ENCODE data around the gene PACRG.

The PACRG gene

GRCh38 chr6:163248051-163248450 is 520.3 kb downstream of the PACRG start:
- H3K9me3 ChIP-seq (ENCODE audit: insufficient read depth, low read length), result no peaks in the 10 kb centered on the region
- H3K9me2 ChIP-seq (replicated peaks; ENCODE audit: insufficient read depth, low read length), result no peaks in the 10 kb centered on the region
- H3K9ac ChIP-seq (ENCODE audit: low read length), result no peak overlapping the region
- H3K79me2 ChIP-seq (ENCODE audit: insufficient read depth, low read length), result no peaks in the 10 kb centered on the region
- no peak overlapping the region for H3K4me3 ChIP-seq (ENCODE audit: insufficient read depth, low read length, poor library complexity, severe bottlenecking)
- H2AFZ ChIP-seq (ENCODE audit: low read depth, low read length, severe bottlenecking), result no peak overlapping the region
- no peaks in the 10 kb centered on the region for H4K20me1 ChIP-seq (ENCODE audit: low read depth, low read length)
- H3K27me3 ChIP-seq (ENCODE audit: low read length), result no peaks in the 10 kb centered on the region
- H3K4me2 ChIP-seq (ENCODE audit: low read depth, low read length, poor library complexity, severe bottlenecking), result no peak overlapping the region
- H3F3A ChIP-seq (ENCODE audit: insufficient read depth), result no peaks in the 10 kb centered on the region
- H3K36me3 ChIP-seq (ENCODE audit: low read length), result no peaks in the 10 kb centered on the region
- TF ChIP-seq EZH2phosphoT487 (conservative IDR thresholded peaks at IDR 0.05; ENCODE audit: low read length) (no peak), CTCF (IDR thresholded peaks at IDR 0.05; ENCODE audit: insufficient read depth, low read length, poor library complexity, severe bottlenecking) (no peak)
- H3K27ac ChIP-seq (ENCODE audit: low read depth, low read length), result no peak overlapping the region

GRCh38 chr6:163249651-163250101 is 521.9 kb downstream of the PACRG start:
- no peak overlapping the region for H3K4me3 ChIP-seq (ENCODE audit: insufficient read depth, low read length, poor library complexity, severe bottlenecking)
- H3K27ac ChIP-seq (ENCODE audit: low read depth, low read length), result no peak overlapping the region
- no peak overlapping the region for H2AFZ ChIP-seq (ENCODE audit: low read depth, low read length, severe bottlenecking)
- H4K20me1 ChIP-seq (ENCODE audit: low read depth, low read length), result no peaks in the 10 kb centered on the region
- no peaks in the 10 kb centered on the region for H3K36me3 ChIP-seq (ENCODE audit: low read length)
- no peak for TF ChIP-seq EZH2phosphoT487 (conservative IDR thresholded peaks at IDR 0.05; ENCODE audit: low read length)
- TF ChIP-seq CTCF (IDR thresholded peaks at IDR 0.05; ENCODE audit: insufficient read depth, low read length, poor library complexity, severe bottlenecking), result no peak
- H3K9ac ChIP-seq (ENCODE audit: low read length), result no peak overlapping the region
- no peaks in the 10 kb centered on the region for H3K9me2 ChIP-seq (replicated peaks; ENCODE audit: insufficient read depth, low read length)
- H3F3A ChIP-seq (ENCODE audit: insufficient read depth), result no peaks in the 10 kb centered on the region
- H3K4me2 ChIP-seq (ENCODE audit: low read depth, low read length, poor library complexity, severe bottlenecking), result no peak overlapping the region
- H3K9me3 ChIP-seq (ENCODE audit: insufficient read depth, low read length), result no peaks in the 10 kb centered on the region
- no peaks in the 10 kb centered on the region for H3K27me3 ChIP-seq (ENCODE audit: low read length)
- no peaks in the 10 kb centered on the region for H3K79me2 ChIP-seq (ENCODE audit: insufficient read depth, low read length)

- no peak overlapping the region for H3K27ac ChIP-seq (ENCODE audit: low read depth, low read length)
- H3K9me3 ChIP-seq (ENCODE audit: insufficient read depth, low read length), result no peaks in the 10 kb centered on the region
- H3K27me3 ChIP-seq (ENCODE audit: low read length), result no peaks in the 10 kb centered on the region
- no peak overlapping the region for H3K4me3 ChIP-seq (ENCODE audit: insufficient read depth, low read length, poor library complexity, severe bottlenecking)
- no peaks in the 10 kb centered on the region for H3K9me2 ChIP-seq (replicated peaks; ENCODE audit: insufficient read depth, low read length)
- no peaks in the 10 kb centered on the region for H4K20me1 ChIP-seq (ENCODE audit: low read depth, low read length)
- no peak overlapping the region for H3K4me2 ChIP-seq (ENCODE audit: low read depth, low read length, poor library complexity, severe bottlenecking)
- H3F3A ChIP-seq (ENCODE audit: insufficient read depth), result no peaks in the 10 kb centered on the region
- H3K9ac ChIP-seq (ENCODE audit: low read length), result no peak overlapping the region
- no peak overlapping the region for H2AFZ ChIP-seq (ENCODE audit: low read depth, low read length, severe bottlenecking)
- no peaks in the 10 kb centered on the region for H3K79me2 ChIP-seq (ENCODE audit: insufficient read depth, low read length)
- TF ChIP-seq EZH2phosphoT487 (conservative IDR thresholded peaks at IDR 0.05; ENCODE audit: low read length) (no peak), CTCF (IDR thresholded peaks at IDR 0.05; ENCODE audit: insufficient read depth, low read length, poor library complexity, severe bottlenecking) (no peak)
- H3K36me3 ChIP-seq (ENCODE audit: low read length), result no peaks in the 10 kb centered on the region
Measured at GRCh38 chr6:163250116-163250515, 522.3 kb downstream of the PACRG start.
